Midbrain (tissue), 1 donor: ENCODE data around the gene SDCCAG8.
A peak's percentile ranks its signal among the peaks of the same experiment; 100 is the strongest.
"Not testable (repeated sequence)": the region's sequence is repeated elsewhere in the genome, so short reads cannot be mapped to it uniquely, and the experiment has no call there.

Experiments used
- DNase-seq: peaks from one replicate; lab custom pipeline; 2025; lab: John Stamatoyannopoulos, UW

Gene SDCCAG8

DNA sequence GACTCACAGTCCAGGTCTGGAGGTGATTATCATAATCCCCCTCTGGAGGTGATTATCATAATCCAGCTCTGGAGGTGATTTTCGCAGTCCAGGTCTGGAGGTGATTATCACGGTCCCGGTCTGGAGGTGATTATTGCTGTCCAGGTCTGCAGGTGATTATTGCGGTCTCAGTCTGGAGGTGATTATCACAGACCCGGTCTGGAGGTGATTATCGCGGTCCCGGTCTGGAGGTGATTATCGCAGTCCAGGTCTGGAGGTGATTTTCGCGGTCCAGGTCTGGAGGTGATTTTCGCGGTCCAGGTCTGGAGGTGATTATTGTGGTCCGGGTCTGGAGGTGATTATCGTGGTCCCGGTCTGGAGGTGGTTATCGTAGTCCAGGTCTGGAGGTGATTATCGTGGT is 76.6 kb downstream of the SDCCAG8 start:
- no peak for DNase-seq

DNA sequence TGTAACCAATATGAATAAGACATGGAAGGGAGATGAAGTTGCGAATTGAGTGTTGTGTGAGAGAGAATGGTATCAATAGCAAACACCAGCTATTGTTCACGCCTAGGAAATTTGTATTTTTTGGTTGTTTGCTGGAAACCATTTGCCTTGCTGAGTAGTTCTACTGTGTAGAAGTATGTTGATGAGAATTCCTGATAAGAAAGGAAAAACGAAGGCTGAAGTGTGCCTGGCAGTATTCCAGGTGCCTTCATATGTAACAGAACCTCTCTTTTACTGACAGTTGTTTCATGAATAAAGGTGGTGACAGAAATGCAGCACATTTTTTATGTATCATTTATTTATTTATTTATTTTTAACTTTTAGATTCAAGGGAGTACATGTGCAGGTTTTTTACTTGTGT is 79.5 kb downstream of the SDCCAG8 start:
- DNase-seq, result no peak

DNA sequence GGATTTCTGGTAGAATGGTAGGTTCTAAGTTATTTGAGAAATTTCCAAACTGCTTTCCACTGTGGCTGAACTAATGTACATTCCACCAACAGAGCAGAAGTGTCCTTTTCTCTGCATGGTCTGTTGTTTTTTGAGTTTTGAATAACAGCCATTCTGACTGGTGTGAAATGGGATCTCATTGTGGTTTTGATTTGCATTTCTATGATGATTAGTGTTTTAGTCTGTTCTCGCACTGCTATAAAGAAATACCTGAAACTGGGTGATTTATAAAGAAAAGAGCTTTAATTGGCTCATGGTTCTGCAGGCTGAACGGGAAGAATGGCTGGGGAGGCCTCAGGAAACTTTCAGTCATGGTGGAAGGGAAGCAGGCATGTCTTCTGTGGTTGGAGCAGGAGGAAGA is 80.3 kb downstream of the SDCCAG8 start:
- DNase-seq, result no peak

DNA sequence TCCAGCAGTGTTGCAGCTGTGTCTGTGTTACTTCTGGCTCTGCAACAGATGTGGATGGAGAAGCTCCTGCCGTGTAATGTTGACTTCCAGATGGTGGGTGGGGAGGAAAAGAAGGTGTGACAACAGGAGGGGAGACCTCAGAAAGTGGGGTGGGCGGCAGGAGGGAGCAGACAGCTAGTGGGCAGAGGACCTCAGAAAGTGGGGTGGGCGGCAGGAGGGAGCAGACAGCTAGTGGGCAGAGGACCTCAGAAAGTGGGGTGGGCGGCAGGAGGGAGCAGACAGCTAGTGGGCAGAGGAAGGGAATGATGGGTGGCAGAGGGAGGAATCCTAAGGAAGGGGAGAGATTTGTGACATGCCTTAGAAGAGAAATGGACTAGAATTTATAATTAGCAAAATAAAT is 83.0 kb downstream of the SDCCAG8 start:
- DNase-seq, result not testable (repeated sequence)

DNA sequence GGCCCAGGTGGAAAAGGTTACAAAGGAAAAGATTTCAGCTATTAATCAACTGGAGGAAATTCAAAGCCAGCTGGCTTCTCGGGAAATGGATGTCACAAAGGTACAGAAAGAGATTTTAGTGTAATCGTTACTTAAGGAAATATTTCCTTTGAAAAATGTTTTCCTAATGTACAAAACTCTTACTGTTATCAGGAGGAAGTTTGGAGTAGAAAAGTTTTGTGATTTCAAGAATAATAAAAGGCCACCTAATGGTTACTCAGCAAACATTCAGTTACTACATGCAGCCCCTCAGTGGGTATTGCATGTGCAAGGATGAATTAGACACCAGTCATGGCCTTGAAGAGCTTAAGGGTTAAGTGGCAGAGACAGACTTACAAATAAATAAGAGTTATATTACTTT is 85.2 kb downstream of the SDCCAG8 start:
- no peak for DNase-seq

DNA sequence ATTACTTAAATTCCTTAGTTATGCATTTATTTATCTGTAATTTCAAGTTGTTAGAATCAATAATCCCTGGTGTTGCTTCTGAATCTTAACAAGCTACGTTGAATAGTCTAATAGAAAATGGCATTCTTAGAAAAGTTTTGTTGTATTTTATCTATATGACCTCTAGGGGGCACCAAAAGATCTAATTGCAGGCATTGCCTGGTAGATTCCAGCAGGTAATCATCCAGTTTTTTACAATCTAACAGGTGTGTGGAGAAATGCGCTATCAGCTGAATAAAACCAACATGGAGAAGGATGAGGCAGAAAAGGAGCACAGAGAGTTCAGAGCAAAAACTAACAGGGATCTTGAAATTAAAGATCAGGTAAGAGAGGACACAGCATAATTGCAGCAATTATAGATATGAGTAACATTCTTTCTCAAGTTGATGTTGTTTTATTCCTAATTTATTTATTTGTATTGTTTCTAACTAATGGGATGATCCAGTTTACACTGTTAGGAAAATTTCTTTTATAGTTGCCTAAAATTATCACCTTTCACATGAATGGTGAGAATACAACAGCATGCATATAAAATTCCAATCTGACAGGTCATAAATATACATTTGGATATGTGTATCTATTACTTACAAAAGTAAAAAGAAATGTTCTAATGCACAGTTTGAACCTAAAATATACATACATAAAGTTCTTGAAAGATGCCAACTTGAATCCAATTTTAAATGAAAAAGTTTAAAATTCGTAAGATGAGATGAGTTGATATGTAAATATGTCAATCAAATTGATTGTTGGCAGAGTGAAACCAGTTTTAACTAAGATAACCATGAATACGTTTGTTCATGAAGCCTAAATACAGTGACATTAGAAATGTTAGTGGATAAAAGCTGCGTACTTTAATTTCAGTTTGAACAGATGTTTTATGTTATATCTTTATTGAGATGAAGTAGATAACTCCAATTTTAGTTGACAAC is 88.4 kb downstream of the SDCCAG8 start:
- peak; percentile 74 for DNase-seq

DNA sequence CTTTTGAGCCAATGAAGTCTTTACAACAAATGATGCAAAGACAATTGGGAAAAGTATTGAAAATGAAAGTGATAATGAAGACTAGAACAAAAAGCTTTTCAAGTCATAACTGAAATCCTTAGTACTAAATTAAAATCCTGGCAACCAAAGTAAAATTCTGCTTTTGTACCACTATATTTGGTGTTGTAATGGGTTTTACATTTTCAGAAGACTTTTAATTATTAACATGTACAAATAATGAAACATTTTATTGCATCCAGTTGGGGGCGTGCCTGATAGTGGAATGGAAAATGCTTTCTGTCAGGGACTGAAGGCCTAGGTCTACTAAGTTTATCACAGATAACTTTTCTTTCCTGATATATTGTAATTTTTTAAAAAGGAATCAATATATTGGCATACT is 89.4 kb downstream of the SDCCAG8 start:
- DNase-seq, result peak; percentile 60

DNA sequence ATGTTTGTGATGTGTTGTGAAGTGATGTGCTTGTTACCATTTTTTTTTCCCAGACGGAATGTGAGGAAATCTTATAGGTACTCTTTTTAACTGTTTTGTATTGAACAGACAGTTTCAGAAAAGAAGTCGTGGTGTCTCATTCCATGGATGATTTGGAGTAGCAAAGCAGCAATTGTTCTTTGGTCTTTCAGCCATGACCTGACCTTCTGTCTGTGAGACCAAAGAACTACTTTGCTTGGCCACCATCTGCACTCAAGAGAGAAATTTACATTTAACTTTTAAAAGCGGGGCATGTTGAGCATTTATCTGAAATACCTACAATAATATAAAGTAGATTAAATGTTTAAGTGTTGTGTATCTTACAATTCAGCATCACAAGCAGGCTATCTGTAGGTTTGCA is 90.2 kb downstream of the SDCCAG8 start:
- no peak for DNase-seq

DNA sequence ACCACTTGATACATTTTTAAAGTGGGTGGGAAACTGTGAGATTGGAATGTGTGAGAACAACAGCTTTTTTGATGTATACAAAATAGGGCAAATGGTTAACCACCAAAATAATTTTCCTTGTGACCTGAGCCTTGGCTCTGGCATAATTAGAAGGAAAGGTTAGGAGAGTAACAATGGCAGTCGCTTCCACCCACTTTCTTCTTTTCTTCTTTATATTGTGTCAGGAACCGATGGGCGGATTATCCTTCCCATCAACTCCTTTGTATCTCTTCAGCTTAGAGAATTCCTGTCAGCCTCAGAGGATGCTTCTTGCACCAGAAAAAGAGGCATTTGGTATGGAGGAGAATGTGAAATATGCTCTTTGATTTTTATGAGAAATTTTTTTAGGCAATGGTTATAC is 90.6 kb downstream of the SDCCAG8 start:
- no peak for DNase-seq

DNA sequence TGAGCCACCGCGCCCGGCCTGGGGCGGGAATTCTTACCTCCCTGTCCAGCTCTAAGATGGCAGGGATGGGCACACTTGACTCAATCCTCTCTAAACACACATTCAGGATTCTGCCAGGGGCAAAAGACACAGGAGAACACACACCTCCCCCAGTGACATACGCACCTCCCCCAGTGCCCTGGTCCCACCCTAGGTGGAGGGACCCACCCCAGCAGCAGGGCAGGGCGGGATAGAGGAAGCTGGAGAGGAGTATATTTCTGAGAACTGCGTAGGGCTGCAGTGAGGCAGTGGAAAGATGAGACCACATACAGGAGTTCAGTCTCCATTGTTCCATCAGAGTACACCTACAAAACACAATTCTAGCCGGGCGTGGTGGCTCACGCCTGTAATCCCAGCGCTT is 92.5 kb downstream of the SDCCAG8 start:
- no peak for DNase-seq

DNA sequence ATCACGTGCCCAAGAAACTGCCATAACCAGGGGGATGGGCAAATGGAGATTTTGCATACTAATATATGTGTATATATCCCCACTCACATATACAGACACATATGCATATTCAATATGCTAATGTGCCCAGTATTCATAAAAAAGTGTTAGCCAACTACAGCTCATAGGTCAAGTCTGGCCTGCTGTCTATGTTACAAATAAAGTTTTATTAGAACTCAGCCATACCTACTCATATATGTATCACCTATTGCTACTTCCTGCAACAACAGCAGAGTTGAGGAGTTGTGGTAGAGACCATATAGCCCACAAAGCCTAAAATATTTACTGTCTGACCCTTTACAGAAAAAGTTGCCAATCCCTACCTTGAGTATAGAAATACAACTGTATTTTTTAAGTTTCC is 93.3 kb downstream of the SDCCAG8 start:
- no peak for DNase-seq

DNA sequence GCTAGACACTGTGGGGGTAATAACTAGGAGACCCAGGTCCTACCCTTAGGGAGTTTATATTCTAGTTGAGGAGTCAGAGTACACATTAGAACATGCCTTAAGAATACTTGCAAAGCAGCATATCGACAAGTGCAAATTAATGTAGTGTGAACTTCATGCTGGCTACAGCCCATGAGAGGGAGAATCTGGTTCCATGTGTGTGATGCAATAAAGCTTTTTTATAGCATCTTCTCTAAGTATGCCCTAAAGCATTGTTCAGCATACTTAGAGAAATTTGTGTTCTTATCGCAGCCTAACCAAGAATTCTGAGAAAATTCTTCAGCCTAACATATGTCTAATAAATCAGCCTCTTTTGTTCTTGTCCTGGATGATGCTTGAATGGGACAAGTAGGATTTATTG is 95.5 kb downstream of the SDCCAG8 start:
- DNase-seq, result no peak

DNA sequence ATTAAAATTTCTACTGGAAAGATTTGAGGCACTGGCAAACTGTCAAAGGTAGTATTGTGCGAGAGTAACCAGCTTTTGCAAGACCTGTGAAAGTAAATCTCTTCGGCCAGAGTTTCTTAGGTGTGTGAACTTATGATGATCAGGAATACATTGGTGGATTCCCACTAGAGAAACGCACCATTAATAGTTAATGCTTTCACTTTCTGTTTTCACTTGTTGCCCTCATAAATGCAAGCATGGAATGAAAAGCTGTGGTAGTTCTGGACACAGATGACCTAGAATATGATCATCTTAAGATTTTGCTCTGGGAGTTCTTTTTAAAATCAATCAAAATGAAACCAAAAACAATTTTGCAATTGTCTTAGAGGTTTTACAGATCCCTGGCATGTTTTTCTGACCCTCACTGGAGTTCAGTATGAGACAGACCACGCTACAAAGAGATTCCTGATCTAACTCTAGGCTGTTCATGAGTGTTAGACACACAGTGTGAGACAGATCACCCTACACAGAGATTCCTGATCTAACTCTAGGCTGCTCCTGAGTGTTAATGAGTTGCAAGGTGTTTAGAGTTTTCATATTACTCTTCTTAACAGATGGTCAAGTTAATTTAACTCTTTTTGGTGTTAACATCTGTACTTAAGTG is 98.8 kb downstream of the SDCCAG8 start:
- peak; percentile 22 for DNase-seq

DNA sequence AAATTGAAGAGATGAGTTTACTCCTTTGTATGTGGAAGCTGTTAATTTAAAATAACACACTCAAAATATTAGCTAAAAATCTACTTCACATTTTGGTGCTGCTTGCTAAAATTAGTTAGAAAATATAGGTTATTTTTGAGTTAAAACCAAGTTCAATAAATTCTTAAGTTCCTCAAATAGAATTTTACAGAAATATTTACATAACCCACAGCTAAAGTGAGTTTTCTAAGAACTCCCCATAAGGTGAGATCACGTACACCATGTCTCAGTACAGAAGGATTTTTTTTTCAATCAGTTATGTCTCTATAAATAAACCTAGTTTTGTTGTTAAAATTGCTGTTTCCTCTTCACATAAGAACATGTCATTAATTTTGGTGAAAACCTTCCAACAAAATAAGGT is 108.0 kb downstream of the SDCCAG8 start:
- no peak for DNase-seq

DNA sequence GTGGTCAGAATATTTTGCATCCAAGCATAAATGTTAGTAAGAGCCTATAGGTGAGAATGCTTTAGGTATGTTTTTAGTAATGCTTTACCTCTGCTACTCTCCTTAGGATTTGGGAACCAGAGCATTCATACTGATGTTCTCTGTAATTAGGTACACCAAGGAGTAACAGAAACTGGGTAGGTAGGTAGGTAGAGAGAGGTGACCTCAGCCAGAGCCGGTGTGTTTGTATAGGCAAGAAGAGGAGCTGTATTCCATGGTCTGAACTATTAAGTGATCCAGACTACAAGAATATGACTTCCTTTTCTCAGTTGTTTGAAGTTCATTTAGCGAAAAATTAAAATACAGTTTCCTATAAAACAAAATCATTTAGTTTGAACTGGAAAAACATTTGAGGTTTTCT is 108.5 kb downstream of the SDCCAG8 start:
- no peak for DNase-seq

DNA sequence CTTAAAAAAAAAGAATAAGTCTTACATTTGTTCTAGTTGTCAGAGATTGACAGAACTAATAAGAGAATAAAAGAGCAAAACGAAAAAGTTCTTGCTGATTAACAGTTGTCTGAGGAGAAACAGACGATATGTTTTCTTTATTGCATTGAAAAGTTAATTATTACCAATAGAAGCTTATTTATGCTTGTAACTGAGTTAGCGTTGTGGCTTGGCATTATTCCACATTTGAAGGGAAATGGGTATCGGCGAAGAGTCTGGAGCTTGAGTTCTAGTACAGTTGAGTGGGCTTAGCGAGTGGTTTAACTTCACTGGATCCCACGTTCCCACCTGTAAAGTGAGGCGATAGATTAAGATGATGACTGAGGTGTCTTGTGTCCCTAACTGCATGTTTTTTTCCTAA is 109.0 kb downstream of the SDCCAG8 start:
- DNase-seq, result no peak

DNA sequence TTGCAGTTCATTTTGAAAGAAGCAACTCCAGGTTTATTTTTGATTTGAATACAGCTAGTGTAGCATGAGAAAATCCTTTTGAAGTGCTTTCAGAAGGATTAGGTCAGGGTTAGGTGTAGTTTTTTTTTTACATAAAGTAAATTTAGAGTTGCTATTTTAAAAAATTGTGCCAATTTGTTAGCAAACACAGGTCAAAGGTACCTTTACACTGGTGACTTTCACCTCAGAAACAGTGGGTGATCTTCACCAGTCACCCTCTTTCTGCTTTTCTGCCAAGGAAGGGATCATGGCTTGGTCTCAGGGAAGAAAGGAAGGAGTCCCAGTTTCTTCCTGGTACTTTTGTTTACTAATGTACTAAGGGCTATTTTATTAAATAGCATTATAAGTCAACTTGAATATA is 111.5 kb downstream of the SDCCAG8 start:
- DNase-seq, result no peak

DNA sequence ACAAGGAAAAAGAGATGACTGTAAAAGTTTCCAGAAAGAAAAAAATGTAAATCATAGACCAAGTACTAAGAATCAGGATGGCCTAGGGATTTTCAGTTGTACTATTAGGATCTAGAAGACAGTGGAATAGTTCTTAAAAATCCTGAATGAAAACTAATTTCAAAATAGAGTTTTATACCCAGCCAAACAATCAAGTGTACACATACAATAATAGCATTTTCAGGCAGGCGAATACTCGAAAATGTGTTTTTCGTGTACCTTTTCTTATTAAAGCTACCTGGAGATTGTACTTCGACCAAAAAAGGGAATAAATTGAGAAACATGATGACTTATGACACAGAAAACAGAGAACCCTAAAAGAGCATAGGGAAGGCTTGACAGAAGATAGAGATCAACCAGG is 118.6 kb downstream of the SDCCAG8 start:
- no peak for DNase-seq

DNA sequence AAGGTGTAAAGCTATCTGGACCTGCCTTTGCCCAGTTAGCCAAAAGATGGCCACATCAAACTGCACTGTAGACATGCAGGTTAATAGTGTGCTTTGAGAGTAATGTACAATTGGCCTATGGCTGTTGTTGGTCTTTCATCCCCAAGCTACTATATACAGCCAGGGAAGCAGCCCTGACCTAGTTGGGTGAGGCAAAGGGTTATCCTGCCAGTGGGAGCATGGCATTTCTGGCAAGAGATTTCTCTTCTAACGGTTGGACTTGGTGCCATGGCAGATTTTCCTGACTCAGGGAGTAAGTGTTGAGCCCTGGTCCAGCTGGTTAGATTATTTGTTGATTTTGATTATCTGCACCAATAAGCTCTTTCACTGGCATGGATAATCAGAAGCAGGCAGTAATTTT is 119.8 kb downstream of the SDCCAG8 start:
- no peak for DNase-seq

DNA sequence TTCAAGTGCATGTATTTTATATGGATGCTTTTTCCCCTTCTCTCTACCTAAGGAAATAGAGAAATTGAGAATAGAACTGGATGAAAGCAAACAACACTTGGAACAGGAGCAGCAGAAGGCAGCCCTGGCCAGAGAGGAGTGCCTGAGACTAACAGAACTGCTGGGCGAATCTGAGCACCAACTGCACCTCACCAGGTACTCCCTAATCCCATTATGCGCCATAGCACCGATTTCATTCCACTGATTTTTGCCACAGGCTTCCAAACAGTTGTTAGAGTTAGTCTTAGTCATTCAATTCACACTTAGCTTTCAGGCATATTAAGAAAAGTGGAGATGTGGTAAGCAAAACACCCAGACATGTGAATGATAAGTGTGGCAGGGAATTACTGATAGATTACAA is 122.8 kb downstream of the SDCCAG8 start:
- no peak for DNase-seq

DNA sequence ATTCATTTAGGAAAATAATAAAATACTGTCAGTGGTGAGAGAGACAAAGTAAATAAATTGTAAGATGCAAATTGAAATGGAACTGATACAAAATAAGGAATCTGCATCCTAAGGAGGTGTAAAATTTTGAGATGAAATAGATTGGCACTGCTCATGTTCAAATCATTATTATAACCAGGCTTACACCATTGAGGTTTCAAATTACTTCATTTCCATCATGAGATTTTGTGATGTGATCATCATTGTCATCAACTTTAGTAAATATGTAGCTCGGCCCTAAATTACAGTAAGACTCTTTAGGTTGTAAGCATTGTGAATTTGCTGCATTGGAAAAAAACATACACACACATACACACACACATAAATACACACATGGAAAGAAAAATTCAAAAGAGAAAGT is 123.4 kb downstream of the SDCCAG8 start:
- DNase-seq, result no peak

DNA sequence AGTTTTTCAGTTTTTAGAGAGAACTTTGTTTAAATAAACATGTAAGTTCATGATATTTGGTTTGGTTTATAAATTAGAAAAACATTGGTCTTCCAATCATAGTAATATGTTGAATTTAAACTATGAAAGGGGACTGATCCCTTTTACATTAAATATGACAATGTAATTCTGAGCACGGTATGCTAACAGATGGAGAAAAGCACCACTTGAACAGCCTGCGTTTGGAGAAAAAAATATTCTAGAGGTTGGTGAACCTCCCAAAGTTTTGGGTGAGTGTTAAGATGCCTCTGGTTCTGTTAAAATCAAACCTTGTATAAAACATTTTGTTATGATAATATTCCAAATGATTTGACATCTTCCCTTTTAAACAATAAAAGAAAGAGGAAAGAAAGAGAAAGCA is 123.9 kb downstream of the SDCCAG8 start:
- DNase-seq, result no peak

DNA sequence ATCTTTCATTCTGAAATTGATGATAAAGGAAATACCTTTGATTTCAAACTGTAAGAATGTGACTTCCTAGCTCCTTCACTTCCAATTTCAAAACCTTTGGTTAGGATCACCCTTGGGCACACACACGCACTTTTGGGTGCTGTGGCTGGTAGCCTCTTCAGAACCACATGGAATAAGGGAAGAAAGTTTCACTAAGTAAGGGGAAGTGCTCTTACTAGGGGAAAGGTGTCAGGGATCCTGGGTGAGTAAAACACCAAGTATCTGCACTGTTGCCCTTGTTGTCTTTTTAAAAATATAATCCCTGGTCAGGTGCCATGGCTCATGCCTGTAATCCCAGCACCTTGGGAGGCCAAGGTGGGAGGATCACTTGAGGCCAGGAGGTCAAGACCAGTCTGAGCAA is 132.4 kb downstream of the SDCCAG8 start:
- no peak for DNase-seq
